PC-3 (cell line): Measurements from ENCODE around the gene MELTF. TPM values are rescaled to one million over a fixed set of nuclear protein-coding genes. Genes with fewer than 3 reads are reported as not detected.

Source experiments
- ATAC-seq: fragments of 200-7000 bp; cut with Tn5 transposase; 2 replicates; pipeline ENCODE4 v1.9.1; 2020; ENCODE audit warnings: mild to moderate bottlenecking, moderate library complexity
- BruUV-seq: library from RNA; stranded (reverse); fragments of 400-500 nt; replicated peaks from 2 replicates; lab custom pipeline; 2021; lab: Mats Ljungman, UMichigan
- CTCF ChIA-PET: fragments of 300-600 bp; sonication (Branson Sonifier 250); formaldehyde crosslinking; loops from one replicate; lab custom pipeline; 2022; ENCODE audit warnings: antibody characterized with exemption; lab: Charles Lee
- POLR2A ChIA-PET: fragments of 300-600 bp; sonication (Branson Sonifier 250); formaldehyde crosslinking; loops from one replicate; lab custom pipeline; 2022; ENCODE audit warnings: antibody characterized with exemption; ENCODE audit not compliant: unreplicated experiment; lab: Charles Lee
- DNase-seq: peaks from one replicate; pipeline ENCODE4 v3.0.0-alpha.2; 2015
- H2AFZ ChIP-seq: fragments of 300-600 bp; sonication (generic); 2 replicates; pipeline ENCODE4 v1.6.0; 2016; ENCODE audit warnings: antibody characterized with exemption, low read length
- H3F3A ChIP-seq: fragments of 300-600 bp; sonication (generic); one replicate; pipeline ENCODE4 v1.6.0; 2017; ENCODE audit warnings: antibody characterized with exemption, low read length, control low read depth, mild to moderate bottlenecking; ENCODE audit not compliant: unreplicated experiment
- H3K27ac ChIP-seq: fragments of 300-600 bp; sonication (generic); 2 replicates; pipeline ENCODE4 v1.5.1; 2016; ENCODE audit warnings: mild to moderate bottlenecking, low read length
- H3K27me3 ChIP-seq: fragments of 300-600 bp; sonication (generic); 2 replicates; pipeline ENCODE4 v1.6.1; 2016; ENCODE audit warnings: low read length, mixed read lengths
- H3K36me3 ChIP-seq: fragments of 300-600 bp; sonication (generic); 2 replicates; pipeline ENCODE4 v1.6.1; 2016; ENCODE audit warnings: low read depth, mixed run types, low read length, mixed read lengths
- H3K4me1 ChIP-seq: fragments of 300-600 bp; sonication (generic); 2 replicates; pipeline ENCODE4 v1.5.1; 2016; ENCODE audit warnings: low read length; ENCODE audit not compliant: insufficient read depth
- H3K4me2 ChIP-seq: fragments of 300-600 bp; sonication (generic); 2 replicates; pipeline ENCODE4 v1.6.0; 2016; ENCODE audit warnings: low read length
- H3K4me3 ChIP-seq: fragments of 300-600 bp; sonication (generic); 2 replicates; pipeline ENCODE4 v1.5.1; 2016; ENCODE audit warnings: mild to moderate bottlenecking, low read length, mixed read lengths
- H3K79me2 ChIP-seq: fragments of 300-600 bp; sonication (generic); 2 replicates; pipeline ENCODE4 v1.6.1; 2017; ENCODE audit warnings: low read length, mixed read lengths
- H3K9ac ChIP-seq: fragments of 300-600 bp; sonication (generic); 2 replicates; pipeline ENCODE4 v1.6.0; 2016; ENCODE audit warnings: mild to moderate bottlenecking, low read length
- H3K9me2 ChIP-seq: fragments of 300-600 bp; sonication (generic); replicated peaks from 2 replicates; pipeline ENCODE4 v1.6.1; 2016; ENCODE audit warnings: mixed run types, low read length, mixed read lengths
- H3K9me3 ChIP-seq: fragments of 300-600 bp; sonication (generic); 2 replicates; pipeline ENCODE4 v1.6.1; 2016; ENCODE audit warnings: low read length, mixed read lengths
- H4K20me1 ChIP-seq: fragments of 300-600 bp; sonication (generic); 2 replicates; pipeline ENCODE4 v1.6.1; 2016; ENCODE audit warnings: low read length, mixed read lengths
- CTCF ChIP-seq: fragments of 300-600 bp; sonication (generic); conservative IDR thresholded peaks from 2 replicates; pipeline ENCODE4 v1.5.1; 2017; ENCODE audit warnings: antibody characterized with exemption, low read depth, mild to moderate bottlenecking, low read length
- EZH2 ChIP-seq: fragments of 300-600 bp; sonication (generic); IDR thresholded peaks from one replicate; pipeline ENCODE4 v1.6.1; 2017; ENCODE audit warnings: antibody characterized with exemption, mild to moderate bottlenecking, low read length; ENCODE audit not compliant: unreplicated experiment
- EZH2phosphoT487 ChIP-seq: fragments of 300-600 bp; sonication (generic); IDR thresholded peaks from 2 replicates; pipeline ENCODE4 v1.6.1; 2018; ENCODE audit warnings: mild to moderate bottlenecking, antibody characterized with exemption, low read length, borderline replicate concordance
- intact Hi-C: fragments of 100-400 bp; cut with micrococcal nuclease; formaldehyde crosslinking; loops from 2 replicates; pipeline ENCODE4 v1.9.0; 2023
- total RNA-seq: library from RNA; depleted of rRNA; stranded (reverse); fragments of >200 nt; gene quantifications from 2 replicates; pipeline ENCODE4 v1.2.3, GENCODE V29; 2014

Gene MELTF
- total RNA-seq, 1 experiment from 2014 or later, result 40.6 TPM

- ATAC-seq (no peak), DNase-seq (no peak)
- H3K4me1 ChIP-seq, result no peaks in the 10 kb centered on the region
- intact Hi-C loops, result no loop called here
- TF ChIP-seq CTCF (no peak), EZH2 (no peak), EZH2phosphoT487 (no peak)
- H3K9me3 ChIP-seq, result 0 out of 2 replicates have a peak, but pooled peaks cover 3% of the 10 kb centered on the region
- no peak overlapping the region for H3K27ac ChIP-seq
- no peaks in the 10 kb centered on the region for H3K9me2 ChIP-seq
- CTCF ChIA-PET, result no interaction called here
- BruUV-seq, result no TSS peak
- H3K4me3 ChIP-seq, result no peak overlapping the region
- no peaks in the 10 kb centered on the region for H3F3A ChIP-seq
- H3K36me3 ChIP-seq, result no peaks in the 10 kb centered on the region
- no peak overlapping the region for H3K9ac ChIP-seq
- H3K27me3 ChIP-seq, result no peaks in the 10 kb centered on the region
- no peaks in the 10 kb centered on the region for H3K79me2 ChIP-seq
- no peak overlapping the region for H2AFZ ChIP-seq
- no peaks in the 10 kb centered on the region for H4K20me1 ChIP-seq
- no peak overlapping the region for H3K4me2 ChIP-seq
- POLR2A ChIA-PET, result no interaction called here
These were observed 44.3 kb downstream of the MELTF start for GRCh38 chr3:196985298-196985697.

DNA sequence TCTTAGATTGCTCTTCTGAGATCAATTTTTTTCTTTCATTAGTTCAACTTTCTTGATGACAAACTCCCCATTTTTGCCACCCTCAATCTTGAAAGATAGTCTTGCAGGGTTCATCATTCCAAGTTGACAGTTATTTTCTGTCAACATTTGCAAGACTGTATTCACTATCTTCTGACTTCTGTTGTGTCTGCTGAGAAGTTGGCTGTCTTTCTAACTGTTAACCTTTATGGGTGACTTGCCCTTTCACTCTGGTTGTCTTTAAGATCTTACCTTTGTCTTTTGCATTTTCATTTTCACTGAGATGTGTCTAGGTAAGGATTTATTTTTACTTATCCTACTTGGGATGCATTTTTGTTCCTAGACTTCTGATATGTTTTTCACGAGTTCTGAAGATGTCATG is 46.4 kb downstream of the MELTF start:
- Histone ChIP-seq H3K79me2 (no peaks in the 10 kb centered on the region), H3K9ac (no peak overlapping the region), H3K9me3 (0 out of 2 replicates have a peak, but pooled peaks cover 3% of the 10 kb centered on the region), H4K20me1 (no peaks in the 10 kb centered on the region), H3K27me3 (no peaks in the 10 kb centered on the region), H3F3A (no peaks in the 10 kb centered on the region), H3K36me3 (no peaks in the 10 kb centered on the region), H3K4me3 (no peak overlapping the region), H2AFZ (no peak overlapping the region), H3K27ac (no peak overlapping the region), H3K9me2 (no peaks in the 10 kb centered on the region), H3K4me2 (no peak overlapping the region), H3K4me1 (no peaks in the 10 kb centered on the region)
- intact Hi-C loops, result no loop called here
- DNase-seq (no peak), ATAC-seq (no peak)
- ChIA-PET POLR2A (no interaction called here), CTCF (interaction anchor here (0.6 kb wide), 1 partner anchor 14 kb away, joined by 3 read pairs; no protein-coding TSS in a partner anchor)
- BruUV-seq, result no TSS peak
- TF ChIP-seq EZH2 (no peak), EZH2phosphoT487 (no peak)

DNA sequence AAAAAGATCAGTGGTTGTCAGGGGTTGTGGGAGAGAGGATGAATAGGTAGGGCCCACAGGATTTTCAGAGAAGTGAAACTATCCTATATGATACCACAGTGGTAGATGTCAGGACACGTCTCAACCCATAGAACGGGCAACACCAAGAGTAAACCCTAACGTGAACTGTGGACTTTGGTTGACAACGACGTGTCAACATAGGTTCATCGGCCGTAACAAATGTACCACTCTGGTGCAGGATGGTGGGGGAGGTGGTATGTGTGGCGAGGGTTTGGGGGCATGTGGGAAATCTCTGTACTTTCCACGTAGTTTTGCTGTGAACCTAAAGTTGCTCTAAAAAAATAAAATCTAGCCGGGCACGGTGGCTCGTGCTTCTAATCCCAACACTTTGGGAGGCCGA is 48.0 kb downstream of the MELTF start:
- TF ChIP-seq CTCF (no peak), EZH2phosphoT487 (no peak), EZH2 (no peak)
- no peak overlapping the region for H3K4me3 ChIP-seq
- no peak overlapping the region for H3K27ac ChIP-seq
- no peaks in the 10 kb centered on the region for H3F3A ChIP-seq
- no peaks in the 10 kb centered on the region for H3K9me2 ChIP-seq
- 0 out of 2 replicates have a peak, but pooled peaks cover 3% of the 10 kb centered on the region for H3K9me3 ChIP-seq
- H3K27me3 ChIP-seq, result no peaks in the 10 kb centered on the region
- no peaks in the 10 kb centered on the region for H3K4me1 ChIP-seq
- intact Hi-C loops, result no loop called here
- no peaks in the 10 kb centered on the region for H3K36me3 ChIP-seq
- no peak for DNase-seq
- H3K4me2 ChIP-seq, result no peak overlapping the region
- BruUV-seq, result no TSS peak
- no peak overlapping the region for H3K9ac ChIP-seq
- ATAC-seq, result no peak
- CTCF ChIA-PET, result no interaction called here
- no peaks in the 10 kb centered on the region for H4K20me1 ChIP-seq
- POLR2A ChIA-PET, result no interaction called here
- H2AFZ ChIP-seq, result no peak overlapping the region
- no peaks in the 10 kb centered on the region for H3K79me2 ChIP-seq
